H1 (cell line): ENCODE data around the gene ZNF641. TPM values are rescaled to one million over a fixed set of nuclear protein-coding genes. Genes with fewer than 3 reads are reported as not detected.

Experiments used
- CTCF ChIA-PET: fragments of 300-600 bp; sonication (Branson Sonifier 250); formaldehyde crosslinking; loops from one replicate; lab custom pipeline; 2021; ENCODE audit not compliant: partially characterized antibody; lab: Charles Lee
- POLR2A ChIA-PET: fragments of 300-600 bp; sonication (Branson Sonifier 250); formaldehyde crosslinking; loops from one replicate; lab custom pipeline; 2021; ENCODE audit warnings: inconsistent platforms; ENCODE audit not compliant: partially characterized antibody; lab: Charles Lee
- DNase-seq, 2 experiments: peaks; one replicate each; pipeline versions ENCODE4 v3.0.0 to v3.0.0-alpha.2; 2010 to 2022; ENCODE audit warnings: low spot score in 2 of 2, low read depth in 1 of 2, mixed read lengths in 1 of 2
- FAIRE-seq: peaks from 2 replicates; lab custom pipeline; 2011; peaks lifted over from hg19 to GRCh38; lab: Jason Lieb, UNC
- H2AFZ ChIP-seq: 2 replicates; pipeline ENCODE4 v1.8.1; 2012; ENCODE audit warnings: low read length, inconsistent platforms
- H2AK5ac ChIP-seq: 2 replicates; pipeline ENCODE4 v1.6.1; 2013; ENCODE audit warnings: low read depth, low read length
- H2BK120ac ChIP-seq: replicated peaks from 2 replicates; pipeline ENCODE3; 2013; ENCODE audit warnings: low read depth, low read length, inconsistent platforms
- H2BK12ac ChIP-seq: 2 replicates; pipeline ENCODE4 v1.6.1; 2013; ENCODE audit warnings: low read depth, low read length
- H2BK15ac ChIP-seq: 2 replicates; pipeline ENCODE4 v1.6.1; 2013; ENCODE audit warnings: low read length
- H2BK20ac ChIP-seq: 2 replicates; pipeline ENCODE4 v1.6.1; 2013; ENCODE audit warnings: low read length
- H2BK5ac ChIP-seq: 2 replicates; pipeline ENCODE4 v1.6.1; 2013; ENCODE audit warnings: low read depth, low read length
- H3K14ac ChIP-seq: 2 replicates; pipeline ENCODE4 v1.6.1; 2013; ENCODE audit warnings: inconsistent platforms; ENCODE audit not compliant: insufficient read length
- H3K18ac ChIP-seq: 2 replicates; pipeline ENCODE4 v1.6.1; 2013; ENCODE audit warnings: low read length; ENCODE audit errors: extremely low read depth
- H3K23ac ChIP-seq: 2 replicates; pipeline ENCODE4 v1.6.1; 2013; ENCODE audit warnings: inconsistent platforms; ENCODE audit not compliant: insufficient read length
- H3K23me2 ChIP-seq: 2 replicates; pipeline ENCODE4 v1.6.1; 2013; ENCODE audit warnings: low read depth, low read length
- H3K27ac ChIP-seq: 2 replicates; pipeline ENCODE4 v1.6.1; 2011; ENCODE audit warnings: low read depth, low read length, inconsistent platforms
- H3K27me3 ChIP-seq, 4 experiments: replicated peaks in 1 of 4; 1 replicate in 1 of 4; 2 replicates in 3 of 4; pipeline versions ENCODE4 v1.6.1 to v1.8.1; 2011 to 2013; ENCODE audit warnings: low read length in 3 of 4, mild to moderate bottlenecking in 3 of 4, inconsistent platforms in 2 of 4, mixed read lengths in 2 of 4, moderate library complexity in 1 of 4; ENCODE audit not compliant: control insufficient read depth in 3 of 4, insufficient read depth in 3 of 4; ENCODE audit errors: extremely low read depth in 1 of 4
- H3K36me3 ChIP-seq, 4 experiments: 2 replicates each; pipeline versions ENCODE4 v1.6.1 to v1.8.1; 2011 to 2013; ENCODE audit warnings: mild to moderate bottlenecking in 4 of 4, low read length in 3 of 4, moderate library complexity in 2 of 4, control low read depth in 1 of 4, inconsistent platforms in 1 of 4; ENCODE audit not compliant: insufficient read depth in 4 of 4, control insufficient read depth in 2 of 4
- H3K4ac ChIP-seq: replicated peaks from 2 replicates; pipeline ENCODE3; 2013; ENCODE audit warnings: low read length, low read depth, mixed read lengths, inconsistent platforms; ENCODE audit not compliant: insufficient read length
- H3K4me1 ChIP-seq, 4 experiments: replicated peaks in 1 of 4; 1 replicate in 1 of 4; 2 replicates in 3 of 4; pipeline versions ENCODE4 v1.6.1 to v1.8.1; 2011 to 2013; ENCODE audit warnings: low read length in 3 of 4, inconsistent platforms in 2 of 4, mixed read lengths in 1 of 4; ENCODE audit not compliant: insufficient read depth in 4 of 4, control insufficient read depth in 3 of 4
- H3K4me2 ChIP-seq, 2 experiments: 2 replicates each; pipeline versions ENCODE4 v1.6.1 to v1.8.1; 2011 to 2013; ENCODE audit warnings: low read depth in 2 of 2, low read length in 2 of 2, control low read depth in 1 of 2, inconsistent platforms in 1 of 2, mild to moderate bottlenecking in 1 of 2; ENCODE audit not compliant: insufficient read depth in 1 of 2
- H3K4me3 ChIP-seq, 4 experiments: fragments of 200-600, 300-600 bp in 1 of 4; sonication (generic), shearing (Covaris generic), sonication (Bioruptor Twin) in 1 of 4; 2 replicates each; pipeline versions ENCODE4 v1.5.1 to v1.8.1; 2011 to 2016; ENCODE audit warnings: low read length in 4 of 4, low read depth in 3 of 4, control low read depth in 2 of 4, inconsistent platforms in 2 of 4, mild to moderate bottlenecking in 2 of 4, mixed read lengths in 1 of 4, moderate library complexity in 1 of 4; ENCODE audit not compliant: insufficient read depth in 2 of 4; ENCODE audit errors: extremely low read depth in 1 of 4
- H3K56ac ChIP-seq: replicated peaks from 2 replicates; pipeline ENCODE3; 2013; ENCODE audit warnings: low read depth, mild to moderate bottlenecking, mixed read lengths, low read length, inconsistent platforms; ENCODE audit not compliant: insufficient read length
- H3K79me1 ChIP-seq: 2 replicates; pipeline ENCODE4 v1.6.1; 2013; ENCODE audit warnings: low read depth, low read length, control low read depth
- H3K79me2 ChIP-seq, 2 experiments: 2 replicates each; pipeline versions ENCODE4 v1.6.1 to v1.8.1; 2012 to 2013; ENCODE audit warnings: low read length in 2 of 2, mild to moderate bottlenecking in 2 of 2, inconsistent platforms in 1 of 2; ENCODE audit not compliant: insufficient read depth in 2 of 2, control insufficient read depth in 1 of 2
- H3K9ac ChIP-seq, 4 experiments: replicated peaks in 1 of 4; 1 replicate in 1 of 4; 2 replicates in 3 of 4; pipeline versions ENCODE4 v1.6.1 to v1.8.1; 2011 to 2013; ENCODE audit warnings: low read depth in 3 of 4, low read length in 3 of 4, control low read depth in 2 of 4, mild to moderate bottlenecking in 2 of 4, moderate library complexity in 2 of 4, inconsistent platforms in 1 of 4; ENCODE audit errors: extremely low read depth in 1 of 4
- H3K9me3 ChIP-seq, 2 experiments: 2 replicates each; pipeline versions ENCODE4 v1.6.1 to v1.8.1; 2012 to 2013; ENCODE audit warnings: mild to moderate bottlenecking in 2 of 2, moderate library complexity in 2 of 2, control low read depth in 1 of 2, inconsistent platforms in 1 of 2, low read depth in 1 of 2, low read length in 1 of 2, mixed read lengths in 1 of 2; ENCODE audit not compliant: insufficient read depth in 2 of 2
- H4K20me1 ChIP-seq, 2 experiments: replicated peaks in 1 of 2; 2 replicates each; pipeline versions ENCODE3 to v1.8.1; 2011 to 2013; ENCODE audit warnings: inconsistent platforms in 2 of 2, low read length in 2 of 2, mild to moderate bottlenecking in 1 of 2; ENCODE audit not compliant: insufficient read depth in 2 of 2, control insufficient read depth in 1 of 2
- H4K5ac ChIP-seq: 2 replicates; pipeline ENCODE4 v1.6.1; 2013; ENCODE audit warnings: low read length, low read depth, mixed read lengths, inconsistent platforms; ENCODE audit not compliant: insufficient read length
- H4K8ac ChIP-seq: 2 replicates; pipeline ENCODE4 v1.8.0; 2013; ENCODE audit warnings: mild to moderate bottlenecking, moderate library complexity, low read length, inconsistent platforms; ENCODE audit not compliant: insufficient read depth; ENCODE audit errors: extremely low read depth
- H4K91ac ChIP-seq: replicated peaks from 2 replicates; pipeline ENCODE3; 2013; ENCODE audit warnings: low read length, mixed read lengths, inconsistent platforms; ENCODE audit not compliant: insufficient read length
- CBX5 ChIP-seq: fragments of 300-800, 300-1000 bp; sonication (generic); IDR thresholded peaks from 2 replicates; pipeline ENCODE4 v1.7.1; 2016; ENCODE audit warnings: antibody characterized with exemption, low read length, low read depth
- WGBS, 2 experiments: shearing (Covaris generic) in 1 of 2; methylation state at CpG; one replicate each; pipeline versions ENCODE4 v1.1.6 to v1.1.7; 2013 to 2015; ENCODE audit warnings: low lambda C conversion rate in 2 of 2, mixed read lengths in 2 of 2, inconsistent platforms in 1 of 2, low coverage in 1 of 2, missing lambda C conversion rate in 1 of 2; ENCODE audit not compliant: insufficient replicate concordance in 2 of 2, insufficient coverage in 1 of 2, insufficient read length in 1 of 2; ENCODE audit errors: extremely low coverage in 1 of 2, missing lambda C conversion rate in 1 of 2; 5-methylcytosine and 5-hydroxymethylcytosine counted together
- polyA plus RNA-seq, 7 experiments: library from polyadenylated mRNA; depleted of rRNA in 3 of 7; stranded (reverse) in 5 of 7; unstranded in 2 of 7; fragments of >200 nt in 5 of 7; fragments of 200-250 nt in 2 of 7; gene quantifications; 1 replicate in 5 of 7; 2 replicates in 1 of 7; 4 replicates in 1 of 7; pipeline versions ENCODE4 v1.2.1 to v1.2.3, GENCODE V29; 2011 to 2013; ENCODE audit warnings: missing spikeins in 2 of 7, mixed read lengths in 2 of 7
- total RNA-seq: library from RNA; stranded (reverse); fragmentation: NEBNext Ultra II Directional; extraction: Animal tissue kit (Norgen Biotek cat#: 25700); gene quantifications from 2 replicates; pipeline ENCODE4 v1.2.1, GENCODE V29; 2021

Gene ZNF641
- total and polyA plus RNA-seq, 2 of the 8 experiments (the other 6 are each of a cell fraction or from before 2014, with no cell fraction given) = 2.4 to 6.2 TPM

- Histone ChIP-seq H2BK120ac (no peak overlapping the region), H3K4me2 (no peak overlapping the region; a peak in 1 of 4 replicates), H4K91ac (no peak overlapping the region), H3K27ac (no peak overlapping the region), H3K14ac (no peak overlapping the region), H2AFZ (no peak overlapping the region), H3K4me1 (peaks cover 0 to 4% (median 1%) of the 10 kb centered on the region in 4 experiments; a peak in 2 of 7 replicates), H3K9ac (no peak overlapping the region), H3K4me3 (no peak overlapping the region), H2BK20ac (no peak overlapping the region), H3K23ac (no peak overlapping the region), H3K4ac (no peak overlapping the region), H3K23me2 (peaks cover 4% of the 10 kb centered on the region), H3K27me3 (peaks cover 0 to 3% (median 1%) of the 10 kb centered on the region in 4 experiments; a peak in 2 of 7 replicates), H2AK5ac (no peak overlapping the region), H2BK15ac (no peak overlapping the region), H3K56ac (no peak overlapping the region), H3K36me3 (no peaks in the 10 kb centered on the region), H2BK12ac (no peak overlapping the region), H3K9me3 (no peaks in the 10 kb centered on the region), H3K18ac (no peak overlapping the region), H4K20me1 (no peaks in the 10 kb centered on the region), H4K5ac (no peak overlapping the region), H4K8ac (no peak overlapping the region), H3K79me2 (no peaks in the 10 kb centered on the region), H3K79me1 (no peaks in the 10 kb centered on the region)
- WGBS, 2 experiments = 87% methylated on average over 11 of the region's 11 CpGs; no CpG with 5 or more reads in 1 of the 2 experiments
- FAIRE-seq = no peak
- no peak for DNase-seq
- no peak for TF ChIP-seq CBX5
- TF ChIP-seq, all 59 proteins: peak for 0
- H2BK5ac ChIP-seq = no peak overlapping the region
- CTCF ChIA-PET = no interaction called here
- POLR2A ChIA-PET = no interaction called here
These were observed 1.5 kb upstream of the ZNF641 start for GRCh38 chr12:48352157-48352760.
